K562 (cell line): Measurements from ENCODE around the gene FAM53C. TPM values are rescaled to one million over a fixed set of nuclear protein-coding genes. Genes with fewer than 3 reads are reported as not detected.

Experiments
- ADNP ChIP-seq: fragments of 200-800 bp; sonication (Bioruptor generic); IDR thresholded peaks from 2 replicates; pipeline ENCODE4 v1.6.1; 2016; ENCODE audit warnings: missing genetic modification characterization, missing compliant biosample characterization
- BCLAF1 ChIP-seq, 2 experiments: fragments of 450-650 bp in 1 of 2; IDR thresholded peaks; 2 replicates each; pipeline ENCODE4 v1.6.1; 2011 to 2017; ENCODE audit warnings: low read depth in 2 of 2, antibody characterized with exemption in 1 of 2, borderline replicate concordance in 1 of 2, low read length in 1 of 2, mild to moderate bottlenecking in 1 of 2, mixed read lengths in 1 of 2; ENCODE audit not compliant: control insufficient read depth in 1 of 2
- BRD4 ChIP-seq: fragments of 200-600 bp; sonication (generic); IDR thresholded peaks from 2 replicates; pipeline ENCODE4 v1.6.1; 2017; ENCODE audit warnings: inconsistent platforms
- CEBPB ChIP-seq: fragments of 450-650 bp; IDR thresholded peaks from 2 replicates; pipeline ENCODE4 v1.6.1; 2016; ENCODE audit warnings: missing genetic modification characterization, missing compliant biosample characterization
- ELF2 ChIP-seq: fragments of 250-450 bp; sonication (Bioruptor Pico); IDR thresholded peaks from 2 replicates; pipeline ENCODE4 v1.5.0; 2021; ENCODE audit warnings: mild to moderate bottlenecking
- ETS2 ChIP-seq: IDR thresholded peaks from 2 replicates; pipeline ENCODE4 v1.6.1; 2016; ENCODE audit warnings: borderline replicate concordance, missing genetic modification characterization, mild to moderate bottlenecking, moderate library complexity, missing compliant biosample characterization; ENCODE audit not compliant: poor library complexity, severe bottlenecking
- GTF3C2 ChIP-seq: IDR thresholded peaks from 3 replicates; pipeline ENCODE4 v1.6.1; 2011; ENCODE audit warnings: borderline replicate concordance, mild to moderate bottlenecking, moderate library complexity; ENCODE audit not compliant: insufficient read length; ENCODE audit errors: extremely low read depth
- IRF2 ChIP-seq: sonication (generic); formaldehyde crosslinking; IDR thresholded peaks from 2 replicates; pipeline ENCODE4 v1.8.1; 2022; ENCODE audit warnings: mild to moderate bottlenecking, missing genetic modification reagents
- SIN3A ChIP-seq, 2 experiments: fragments of 150-350 bp in 1 of 2; IDR thresholded peaks; 2 replicates each; pipeline ENCODE4 v1.6.1; 2011 to 2016; ENCODE audit warnings: borderline replicate concordance in 2 of 2, low read depth in 2 of 2, low read length in 2 of 2, mild to moderate bottlenecking in 2 of 2, moderate library complexity in 2 of 2; ENCODE audit not compliant: control insufficient read depth in 1 of 2
- VEZF1 ChIP-seq: fragments of 200-800 bp; sonication (Bioruptor generic); IDR thresholded peaks from 2 replicates; pipeline ENCODE4 v1.6.1; 2017; ENCODE audit warnings: missing genetic modification characterization, missing compliant biosample characterization
- polyA plus RNA-seq, 8 experiments: library from polyadenylated mRNA; depleted of rRNA in 4 of 8; stranded (reverse) in 5 of 8; unstranded in 3 of 8; fragments of >200 nt; fragmentation: Nextera tagmentation in 2 of 8; fragmentation: Illumina TruSeq in 1 of 8; extraction: Ambion mirVana in 2 of 8; extraction: Trizol in 1 of 8; gene quantifications; 2 replicates each; pipeline versions ENCODE4 v1.2.1 to v1.2.3, GENCODE V29; 2011 to 2014; ENCODE audit warnings: inconsistent platforms in 1 of 8, missing spikeins in 1 of 8
- total RNA-seq, 7 experiments: library from RNA; depleted of rRNA in 6 of 7; stranded (reverse); fragments of >200 nt in 6 of 7; fragmentation: Illumina TruSeq in 2 of 7; extraction: Trizol in 2 of 7; gene quantifications; 2 replicates each; pipeline versions ENCODE4 v1.2.1 to v1.2.3, GENCODE V29; 2011 to 2021; ENCODE audit warnings: low replicate concordance in 1 of 7
- TF ChIP-seq, protein P1 (sequence below): fragments of 450-650 bp; IDR thresholded peaks from 2 replicates; pipeline ENCODE4 v1.6.1; 2018; ENCODE audit not compliant: partially characterized antibody
- TF ChIP-seq, protein P2 (sequence below), 2 experiments: fragments of 450-650 bp in 1 of 2; sonication (generic) in 1 of 2; formaldehyde crosslinking in 1 of 2; IDR thresholded peaks in 1 of 2; conservative IDR thresholded peaks in 1 of 2; 2 replicates each; pipeline versions ENCODE4 v1.6.1 to v1.8.1; 2016 to 2023; ENCODE audit warnings: mild to moderate bottlenecking in 2 of 2, moderate library complexity in 2 of 2, inconsistent platforms in 1 of 2, missing genetic modification reagents in 1 of 2

Gene FAM53C
- total and polyA plus RNA-seq, 9 of the 15 experiments (the other 6 are each of a cell fraction or from before 2014, with no cell fraction given), result 9.7 to 38.5 (median 25.2) TPM

GRCh38 chr5:138338411-138339090 is 485 bp downstream of the FAM53C start (continued):
- TF ChIP-seq, protein P1, sequence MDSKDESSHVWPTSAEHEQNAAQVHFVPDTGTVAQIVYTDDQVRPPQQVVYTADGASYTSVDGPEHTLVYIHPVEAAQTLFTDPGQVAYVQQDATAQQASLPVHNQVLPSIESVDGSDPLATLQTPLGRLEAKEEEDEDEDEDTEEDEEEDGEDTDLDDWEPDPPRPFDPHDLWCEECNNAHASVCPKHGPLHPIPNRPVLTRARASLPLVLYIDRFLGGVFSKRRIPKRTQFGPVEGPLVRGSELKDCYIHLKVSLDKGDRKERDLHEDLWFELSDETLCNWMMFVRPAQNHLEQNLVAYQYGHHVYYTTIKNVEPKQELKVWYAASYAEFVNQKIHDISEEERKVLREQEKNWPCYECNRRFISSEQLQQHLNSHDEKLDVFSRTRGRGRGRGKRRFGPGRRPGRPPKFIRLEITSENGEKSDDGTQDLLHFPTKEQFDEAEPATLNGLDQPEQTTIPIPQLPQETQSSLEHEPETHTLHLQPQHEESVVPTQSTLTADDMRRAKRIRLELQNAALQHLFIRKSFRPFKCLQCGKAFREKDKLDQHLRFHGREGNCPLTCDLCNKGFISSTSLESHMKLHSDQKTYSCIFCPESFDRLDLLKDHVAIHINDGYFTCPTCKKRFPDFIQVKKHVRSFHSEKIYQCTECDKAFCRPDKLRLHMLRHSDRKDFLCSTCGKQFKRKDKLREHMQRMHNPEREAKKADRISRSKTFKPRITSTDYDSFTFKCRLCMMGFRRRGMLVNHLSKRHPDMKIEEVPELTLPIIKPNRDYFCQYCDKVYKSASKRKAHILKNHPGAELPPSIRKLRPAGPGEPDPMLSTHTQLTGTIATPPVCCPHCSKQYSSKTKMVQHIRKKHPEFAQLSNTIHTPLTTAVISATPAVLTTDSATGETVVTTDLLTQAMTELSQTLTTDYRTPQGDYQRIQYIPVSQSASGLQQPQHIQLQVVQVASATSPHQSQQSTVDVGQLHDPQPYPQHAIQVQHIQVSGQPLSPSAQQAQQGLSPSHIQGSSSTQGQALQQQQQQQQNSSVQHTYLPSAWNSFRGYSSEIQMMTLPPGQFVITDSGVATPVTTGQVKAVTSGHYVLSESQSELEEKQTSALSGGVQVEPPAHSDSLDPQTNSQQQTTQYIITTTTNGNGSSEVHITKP, result no peak
- no peak for TF ChIP-seq CEBPB (tag)
- peak; percentile 53 for TF ChIP-seq GTF3C2
- no peak for TF ChIP-seq IRF2 (CRISPR knock-in tag)
- TF ChIP-seq SIN3A (IDR thresholded peaks at IDR 0.05; ENCODE audit: borderline replicate concordance in 2 of 2, control insufficient read depth in 1 of 2, low read depth in 2 of 2, low read length in 2 of 2), result no peak; a peak in 1 of 4 replicates
- TF ChIP-seq BCLAF1 (IDR thresholded peaks at IDR 0.05; ENCODE audit: borderline replicate concordance in 1 of 2, control insufficient read depth in 1 of 2, low read depth in 2 of 2, low read length in 1 of 2), result 0 out of 4 replicates have a peak, but pooled peaks of 1 of the 2 experiments have one; percentile 53
- peak; percentile 92 for TF ChIP-seq VEZF1 (CRISPR knock-in tag)
- no peak for TF ChIP-seq ADNP
- TF ChIP-seq, protein P2, sequence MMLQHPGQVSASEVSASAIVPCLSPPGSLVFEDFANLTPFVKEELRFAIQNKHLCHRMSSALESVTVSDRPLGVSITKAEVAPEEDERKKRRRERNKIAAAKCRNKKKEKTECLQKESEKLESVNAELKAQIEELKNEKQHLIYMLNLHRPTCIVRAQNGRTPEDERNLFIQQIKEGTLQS (IDR thresholded peaks at IDR 0.05), result no peak
- TF ChIP-seq, protein P2 (CRISPR knock-in tag; conservative IDR thresholded peaks at IDR 0.05), result no peak
- peak; percentile 62; the same call in 1 of the 2 replicates for TF ChIP-seq BRD4
- no peak for TF ChIP-seq ELF2
- TF ChIP-seq ETS2, result no peak
